Fibroblast of peridontal ligament (primary cell): ENCODE results near the gene UCMA.
A peak's percentile ranks its signal among the peaks of the same experiment; 100 is the strongest.

Experiments used
- DNase-seq: peaks from one replicate; pipeline ENCODE4 v3.0.0-alpha.2; 2010; ENCODE audit errors: extremely low read depth

The UCMA gene

GRCh38 chr10:13233358-13233757, 816 bp downstream of the UCMA start:
- DNase-seq = no peak

DNA sequence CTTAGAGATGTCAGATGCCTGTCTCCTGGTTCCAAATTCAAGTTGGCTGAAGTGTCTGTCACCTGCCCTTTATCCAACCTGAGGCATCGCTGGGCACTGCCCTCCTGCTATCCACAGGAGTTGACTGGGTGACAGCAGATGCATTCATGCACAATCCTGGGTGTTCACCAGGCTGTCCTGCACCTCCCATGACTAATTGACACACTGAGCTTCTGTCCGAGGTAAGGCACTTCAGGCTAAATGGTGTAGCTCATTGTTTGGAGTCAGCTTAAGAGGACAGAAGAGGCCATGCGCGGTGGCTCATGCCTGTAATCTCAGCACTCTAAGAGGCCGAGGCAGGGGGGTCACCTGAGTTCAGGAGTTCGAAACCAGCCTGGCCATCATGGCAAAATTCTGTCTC, 2.4 kb downstream of the UCMA start:
- DNase-seq = no peak

GRCh38 chr10:13231190-13231589, 3.0 kb downstream of the UCMA start:
- no peak for DNase-seq

- DNase-seq = no peak
Measured at GRCh38 chr10:13227031-13227430, 7.1 kb downstream of the UCMA start.

DNA sequence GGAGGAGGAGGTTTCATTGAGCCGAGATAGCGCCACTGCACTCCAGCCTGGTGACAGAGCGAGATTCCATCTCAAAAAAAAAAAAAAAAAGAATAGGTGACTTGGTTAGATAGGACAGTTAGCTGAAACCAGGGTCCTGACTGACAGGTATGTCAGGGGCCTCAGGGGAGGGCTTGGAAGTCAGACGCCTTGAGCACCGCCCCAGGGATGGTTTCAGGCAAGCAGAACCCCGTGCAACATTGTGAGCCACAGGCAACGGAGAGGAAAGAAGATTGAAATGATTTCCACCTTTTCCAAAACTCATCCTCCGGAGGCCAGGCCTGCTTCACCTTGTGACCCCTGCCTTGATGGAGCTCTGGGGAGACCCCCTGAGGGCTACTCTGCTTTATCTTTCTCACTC, 8.6 kb downstream of the UCMA start:
- no peak for DNase-seq

DNA sequence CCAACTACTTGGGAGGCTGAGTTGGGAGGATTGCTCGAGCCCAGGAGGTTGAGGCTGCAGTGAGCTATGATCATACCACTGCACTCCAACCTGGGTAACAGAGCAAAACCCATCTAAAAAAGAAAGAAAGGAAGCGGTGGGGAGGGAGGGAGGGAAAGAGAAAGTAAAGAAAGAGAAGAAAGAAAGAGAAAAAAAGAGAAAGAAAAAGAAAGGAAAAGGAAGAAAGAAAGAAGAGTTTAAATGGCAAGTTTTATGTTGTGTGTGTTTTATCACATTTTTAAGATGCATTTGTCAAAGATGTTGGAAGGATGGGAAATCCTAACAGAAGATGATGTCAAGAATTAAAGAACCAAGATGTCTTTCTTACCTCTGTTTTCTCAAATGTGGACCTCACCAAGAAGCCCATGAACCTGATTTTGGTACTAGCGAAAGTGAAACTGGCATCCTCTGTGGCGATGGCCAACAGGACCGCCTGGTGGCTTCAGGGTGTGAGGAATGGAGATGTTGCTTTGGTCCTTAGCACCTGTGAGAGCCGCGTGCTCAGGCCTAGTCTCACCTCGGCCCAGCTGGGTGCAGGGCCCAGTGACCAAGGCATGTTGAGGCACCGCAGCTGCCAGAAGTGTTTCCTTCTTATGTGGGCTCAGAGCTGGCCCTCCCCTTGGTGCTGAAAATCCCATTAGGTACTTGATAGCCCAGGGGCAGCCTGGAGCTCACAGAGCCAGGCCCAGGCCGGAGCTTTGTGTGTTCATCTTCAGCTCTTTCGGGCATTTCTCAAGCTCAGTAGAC, 9.8 kb downstream of the UCMA start:
- DNase-seq = no peak

DNA sequence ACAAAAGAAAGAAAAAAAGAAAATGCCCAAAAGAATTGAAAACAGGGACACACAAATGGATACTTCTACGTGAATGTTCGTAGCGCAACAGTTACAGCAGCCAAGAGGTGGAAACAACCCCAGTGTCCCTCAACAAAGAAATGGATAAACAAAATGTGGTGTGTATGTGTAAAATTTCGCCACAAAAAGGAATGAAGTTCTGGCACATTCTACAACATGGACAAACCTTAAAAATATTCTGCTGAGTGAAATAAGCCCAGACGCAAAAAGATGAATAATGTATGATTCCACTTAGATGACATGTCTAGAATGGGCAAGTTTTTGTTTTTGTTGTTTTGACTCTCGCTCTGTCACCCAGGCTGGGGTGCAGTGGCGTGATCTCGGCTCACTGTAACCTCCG, 10.9 kb downstream of the UCMA start:
- DNase-seq = no peak

GRCh38 chr10:13222566-13222965, 11.6 kb downstream of the UCMA start:
- DNase-seq = no peak

GRCh38 chr10:13222151-13222550, 12.0 kb downstream of the UCMA start:
- DNase-seq = no peak

DNA sequence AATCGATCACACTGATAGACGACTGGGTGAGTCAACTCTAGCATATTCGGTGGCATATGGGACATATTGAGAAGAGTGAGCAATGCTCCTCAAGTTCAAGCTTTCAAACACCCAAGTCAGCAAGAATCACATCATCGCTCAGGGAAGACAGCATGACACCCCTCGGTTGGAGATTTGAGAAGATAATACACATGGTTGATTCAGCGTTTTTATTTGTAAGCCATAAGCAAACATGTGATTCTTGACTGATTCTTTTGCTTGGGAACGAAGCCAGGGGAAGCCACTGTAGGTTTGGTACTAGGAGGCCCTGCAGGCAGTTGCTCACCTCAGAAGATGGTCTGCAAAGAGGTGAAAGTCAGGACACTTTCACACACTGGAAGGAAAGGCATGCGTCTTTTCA, 12.6 kb downstream of the UCMA start:
- no peak for DNase-seq

DNA sequence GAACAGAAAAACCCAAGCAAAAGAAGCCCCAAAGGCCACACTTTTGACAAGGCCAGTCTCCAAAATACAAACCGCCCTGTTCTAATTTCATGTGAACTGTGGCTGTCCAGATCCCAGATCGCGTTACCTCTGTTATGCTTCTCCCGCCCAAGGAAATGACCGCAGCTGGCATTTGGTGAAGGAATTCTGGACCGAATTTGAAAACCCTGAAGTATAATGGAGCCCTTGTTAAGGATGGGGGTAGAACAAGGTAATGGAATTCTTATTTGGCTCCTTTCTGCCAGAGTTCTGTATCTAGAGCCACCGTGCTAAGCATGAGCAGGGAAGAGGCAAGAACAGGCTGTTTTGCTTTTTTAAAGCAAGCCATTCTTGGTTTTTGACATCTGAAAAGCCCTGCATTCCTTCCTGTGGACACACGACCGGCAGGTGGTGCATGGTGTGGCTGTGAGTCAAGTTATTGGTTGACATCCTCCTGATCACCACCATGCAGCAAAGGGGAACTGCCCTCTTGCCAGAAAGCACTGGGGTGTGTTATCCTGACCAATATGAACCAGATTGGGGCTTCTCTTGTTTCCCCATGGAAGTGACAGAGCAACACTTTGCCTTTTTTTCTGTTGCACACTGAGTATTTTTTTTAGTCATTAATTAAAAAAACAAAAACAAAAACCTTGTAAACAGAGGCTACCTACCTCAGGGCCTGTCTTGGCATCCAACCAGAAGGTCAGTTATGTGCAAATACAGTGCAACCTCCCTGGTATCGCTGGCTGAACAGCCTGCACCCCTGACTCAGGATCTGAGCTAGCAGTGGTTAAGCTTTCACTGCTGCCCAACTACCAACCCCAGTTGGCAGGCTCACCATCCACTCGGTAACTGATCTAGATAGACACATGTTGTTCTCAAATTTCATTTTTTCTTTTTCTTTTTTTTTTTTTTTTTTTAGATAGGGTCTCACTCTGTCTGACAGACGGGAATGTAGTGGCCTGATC, 14.2 kb downstream of the UCMA start:
- DNase-seq = peak; percentile 21

DNA sequence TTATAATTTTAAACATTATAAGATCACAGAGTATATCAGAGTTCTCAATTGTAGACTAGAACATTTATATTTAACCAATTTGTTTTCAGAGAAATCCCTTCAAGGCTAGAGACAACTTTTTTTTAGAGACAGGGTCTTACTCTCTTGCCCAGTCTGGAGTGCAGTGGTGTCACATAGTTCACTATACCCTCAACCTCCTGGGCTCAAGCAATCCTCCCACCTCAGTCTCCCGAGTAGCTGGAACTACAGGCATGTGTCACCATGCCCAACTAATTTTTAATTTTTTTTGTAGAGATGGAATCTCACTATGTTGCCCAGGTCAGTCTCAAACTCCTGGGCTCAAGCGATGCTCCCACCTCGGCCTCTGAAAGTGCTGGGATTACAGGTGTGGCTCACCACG, 15.3 kb downstream of the UCMA start:
- DNase-seq = no peak

DNA sequence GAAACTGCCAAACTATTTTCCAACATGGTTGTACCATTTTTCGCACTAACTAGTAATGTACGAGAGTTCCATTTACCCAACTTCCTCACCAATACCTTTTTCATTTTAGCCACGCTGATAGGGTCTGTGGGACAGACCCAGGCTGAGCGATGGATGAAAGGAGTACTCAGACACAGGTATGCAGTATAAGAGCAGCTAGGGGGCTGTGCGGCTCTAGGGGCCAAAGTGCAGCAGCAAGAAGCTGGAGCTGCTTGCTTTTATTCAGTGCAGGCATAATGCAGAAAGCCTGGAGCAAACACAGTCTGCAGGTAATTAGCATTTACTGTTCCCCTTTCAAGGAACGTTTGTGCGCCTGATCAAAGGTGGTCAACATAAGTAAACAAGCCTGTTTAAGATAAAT, 21.0 kb downstream of the UCMA start:
- DNase-seq = no peak

- peak; percentile 74 for DNase-seq
Measured at GRCh38 chr10:13206546-13207443, 27.4 kb downstream of the UCMA start.

DNA sequence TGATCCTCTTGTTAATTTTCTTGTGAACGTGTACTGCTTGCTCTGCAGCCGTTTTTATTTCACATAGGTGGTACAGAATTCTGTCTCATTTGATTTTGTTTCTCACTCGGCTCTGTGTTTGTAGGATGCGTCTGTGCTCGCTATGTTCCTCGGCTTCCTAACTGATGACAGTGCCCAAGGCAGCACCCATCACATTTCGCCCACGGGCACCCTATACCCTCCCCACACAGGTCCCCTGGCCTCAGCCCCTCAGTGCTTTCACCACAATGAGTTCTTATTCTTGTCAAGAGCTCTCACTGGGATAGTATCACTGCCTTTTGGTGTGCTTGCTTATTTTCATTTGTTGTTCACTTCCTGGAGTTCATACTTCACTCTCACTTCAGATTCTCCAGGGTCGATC, 28.1 kb downstream of the UCMA start:
- DNase-seq = no peak

DNA sequence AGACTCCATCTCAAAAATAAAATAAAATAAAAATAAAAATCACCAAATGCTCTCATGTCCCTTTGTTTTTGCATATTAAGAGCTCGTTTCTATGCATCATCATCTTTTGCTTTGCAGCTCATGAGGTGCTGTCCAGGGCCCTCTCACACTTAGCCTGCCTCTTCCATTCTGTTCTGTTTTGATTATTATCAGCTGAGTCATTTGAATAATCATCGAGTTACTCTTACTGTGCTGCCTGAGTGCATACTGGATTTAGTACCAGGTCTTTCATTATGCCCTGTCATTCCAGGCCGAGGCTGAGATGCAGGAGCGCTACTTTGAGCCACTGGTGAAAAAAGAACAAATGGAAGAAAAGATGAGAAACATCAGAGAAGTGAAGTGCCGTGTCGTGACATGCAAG, 33.0 kb downstream of the UCMA start:
- peak; percentile 12 for DNase-seq

DNA sequence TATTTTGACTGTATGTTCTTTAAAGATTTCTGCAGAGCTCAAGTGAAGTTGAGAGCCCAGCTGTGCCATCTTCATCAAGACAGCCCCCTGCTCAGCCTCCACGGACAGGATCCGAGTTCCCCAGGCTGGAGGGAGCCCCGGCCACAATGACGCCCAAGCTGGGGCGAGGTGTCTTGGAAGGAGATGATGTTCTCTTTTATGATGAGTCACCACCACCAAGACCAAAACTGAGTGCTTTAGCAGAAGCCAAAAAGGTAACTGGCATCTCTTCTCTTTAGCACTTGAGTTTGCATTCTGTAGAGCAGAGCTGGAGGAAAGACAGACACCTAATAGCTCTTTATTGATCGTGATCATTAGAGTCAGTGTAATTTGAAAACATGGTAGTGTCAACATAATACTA, 39.2 kb downstream of the UCMA start:
- peak; percentile 4 for DNase-seq

DNA sequence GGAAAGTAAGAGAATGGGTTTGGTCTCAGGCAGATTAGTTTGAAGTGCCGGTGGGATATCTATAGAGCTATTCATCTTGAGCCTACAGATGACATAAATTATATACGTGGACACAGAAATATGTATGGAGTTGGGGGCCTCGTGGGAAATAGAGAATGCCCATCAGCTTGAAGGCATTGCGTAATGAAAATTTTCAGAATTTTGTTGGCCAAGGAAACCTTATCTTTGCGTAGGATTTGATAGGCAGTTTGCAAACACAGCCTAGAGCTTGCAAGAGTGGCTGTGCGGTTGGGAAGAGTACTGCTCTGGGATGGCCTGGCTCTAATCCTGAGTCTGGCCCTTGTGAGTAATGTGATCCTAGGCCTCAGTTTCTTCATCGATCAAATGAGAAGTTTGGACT, 40.5 kb downstream of the UCMA start:
- DNase-seq = no peak

DNA sequence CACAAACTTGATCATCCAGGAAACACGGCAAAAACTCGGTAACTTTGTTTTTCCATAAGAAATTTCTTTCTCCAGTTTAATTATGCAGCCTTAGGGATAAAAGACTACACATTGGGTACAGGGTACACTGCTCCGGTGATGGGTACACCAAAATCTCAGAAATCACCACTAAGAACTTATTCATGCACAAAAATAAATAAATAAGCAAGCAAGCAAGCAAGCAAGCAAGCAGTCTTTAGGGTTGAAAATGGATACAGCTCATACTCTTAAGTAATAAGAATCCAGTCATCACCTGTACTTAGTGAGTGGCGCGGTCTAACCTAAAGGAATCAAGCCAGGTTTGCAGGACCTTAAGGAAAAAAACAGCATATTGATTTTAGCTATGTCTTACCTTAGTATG, 42.8 kb downstream of the UCMA start:
- DNase-seq = no peak

DNA sequence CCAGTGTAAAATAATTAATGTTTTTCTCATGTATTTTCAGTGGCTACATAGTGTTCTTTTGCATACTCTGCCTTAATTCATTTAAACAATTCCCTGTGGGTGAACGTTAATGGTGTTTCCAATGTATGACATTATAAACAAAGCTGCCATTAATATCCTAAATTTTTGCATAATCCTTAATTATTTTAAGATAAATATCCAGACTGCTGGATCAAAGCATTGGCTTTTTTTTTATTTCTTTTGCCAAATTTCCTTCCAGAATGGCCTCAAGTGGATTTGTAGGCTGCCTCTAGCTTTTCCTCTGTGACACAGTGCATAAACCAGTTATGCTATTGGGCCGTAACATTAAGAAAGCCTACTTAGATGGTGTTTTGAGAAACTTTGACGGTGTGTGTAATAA, 43.4 kb downstream of the UCMA start:
- DNase-seq = no peak

GRCh38 chr10:13189961-13190360, 44.2 kb downstream of the UCMA start:
- peak; percentile 84 for DNase-seq

DNA sequence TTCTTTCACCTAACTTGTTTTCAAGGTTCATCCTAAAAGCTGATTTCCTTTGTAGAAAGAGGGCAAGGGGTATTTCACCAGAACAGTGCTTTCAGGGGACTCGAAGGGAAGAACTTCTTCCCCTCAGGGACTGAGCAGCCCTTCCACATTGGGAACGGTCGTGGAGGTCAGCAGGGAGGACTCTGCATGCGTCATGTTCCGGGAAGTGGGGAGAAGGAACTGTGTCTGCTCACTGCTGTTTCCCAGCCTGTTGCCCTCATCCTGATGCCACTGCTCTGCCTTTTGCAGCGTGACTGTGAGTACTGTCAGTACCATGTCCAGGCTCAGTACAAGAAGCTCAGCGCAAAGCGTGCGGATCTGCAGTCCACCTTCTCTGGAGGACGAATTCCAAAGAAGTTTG, 45.6 kb downstream of the UCMA start:
- DNase-seq = no peak
